Muscle layer of colon (tissue), 2 donors: ENCODE results near the gene SCRN2.

ENCODE experiments used
- H3K27ac ChIP-seq: one replicate; pipeline ENCODE4 v1.7.0; 2013; ENCODE audit warnings: low read depth, mild to moderate bottlenecking, low read length, moderate library complexity
- H3K27me3 ChIP-seq, 2 donors: one replicate each; pipeline ENCODE4 v1.7.0; 2013; ENCODE audit warnings: low read length in 2 of 2, mild to moderate bottlenecking in 2 of 2; ENCODE audit not compliant: insufficient read depth in 2 of 2, control insufficient read depth in 1 of 2
- H3K36me3 ChIP-seq: one replicate; pipeline ENCODE4 v1.7.0; 2013; ENCODE audit warnings: mild to moderate bottlenecking, low read length; ENCODE audit not compliant: insufficient read depth
- H3K4me1 ChIP-seq: one replicate; pipeline ENCODE4 v1.7.0; 2013; ENCODE audit warnings: mild to moderate bottlenecking, low read length; ENCODE audit not compliant: insufficient read depth
- H3K4me3 ChIP-seq, 2 donors: one replicate each; pipeline ENCODE4 v1.7.0; 2013; ENCODE audit warnings: low read length in 2 of 2, low read depth in 1 of 2, mild to moderate bottlenecking in 1 of 2, moderate library complexity in 1 of 2
- H3K9ac ChIP-seq: one replicate; pipeline ENCODE4 v1.7.0; 2013; ENCODE audit warnings: low read length
- H3K9me3 ChIP-seq: one replicate; pipeline ENCODE4 v1.7.0; 2013; ENCODE audit warnings: mild to moderate bottlenecking, low read length
- donor health status: abdominal sarcoma.
- donor health status: Adenocarcinoma of cecum.

The SCRN2 gene

GRCh38 chr17:47815106-47815918 is 25.8 kb downstream of the SCRN2 start:
- no peaks in the 10 kb centered on the region for H3K27me3 ChIP-seq
- H3K9me3 ChIP-seq = no peaks in the 10 kb centered on the region
- H3K36me3 ChIP-seq = peaks cover 26% of the 10 kb centered on the region
- H3K4me3 ChIP-seq = no peak overlapping the region
- H3K4me1 ChIP-seq = peaks cover 2% of the 10 kb centered on the region
- no peak overlapping the region for H3K9ac ChIP-seq
- no peak overlapping the region for H3K27ac ChIP-seq

- no peak overlapping the region for H3K4me3 ChIP-seq
- no peak overlapping the region for H3K9ac ChIP-seq
- H3K36me3 ChIP-seq = peaks cover 32% of the 10 kb centered on the region
- H3K27ac ChIP-seq = no peak overlapping the region
- no peaks in the 10 kb centered on the region for H3K27me3 ChIP-seq
- H3K9me3 ChIP-seq = no peaks in the 10 kb centered on the region
- no peaks in the 10 kb centered on the region for H3K4me1 ChIP-seq
These were observed 27.5 kb downstream of the SCRN2 start for GRCh38 chr17:47813512-47814031.

GRCh38 chr17:47813077-47813476 is 28.0 kb downstream of the SCRN2 start:
- Histone ChIP-seq H3K27ac (no peak overlapping the region), H3K36me3 (peaks cover 36% of the 10 kb centered on the region), H3K4me1 (no peaks in the 10 kb centered on the region), H3K4me3 (no peak overlapping the region), H3K9me3 (no peaks in the 10 kb centered on the region), H3K27me3 (no peaks in the 10 kb centered on the region), H3K9ac (no peak overlapping the region)

- Histone ChIP-seq H3K27me3 (no peaks in the 10 kb centered on the region), H3K4me1 (no peaks in the 10 kb centered on the region), H3K9ac (no peak overlapping the region), H3K27ac (no peak overlapping the region), H3K4me3 (no peak overlapping the region), H3K36me3 (peaks cover 42% of the 10 kb centered on the region), H3K9me3 (no peaks in the 10 kb centered on the region)
These were observed 28.7 kb downstream of the SCRN2 start for GRCh38 chr17:47812146-47812920.

- Histone ChIP-seq H3K4me3 (no peak overlapping the region), H3K4me1 (no peaks in the 10 kb centered on the region), H3K9me3 (no peaks in the 10 kb centered on the region), H3K9ac (no peak overlapping the region), H3K27me3 (no peaks in the 10 kb centered on the region), H3K27ac (no peak overlapping the region), H3K36me3 (peaks cover 38% of the 10 kb centered on the region)
These were observed 29.4 kb downstream of the SCRN2 start for GRCh38 chr17:47811709-47812108.

- H3K9me3 ChIP-seq = no peaks in the 10 kb centered on the region
- H3K27ac ChIP-seq = no peak overlapping the region
- no peaks in the 10 kb centered on the region for H3K27me3 ChIP-seq
- H3K9ac ChIP-seq = no peak overlapping the region
- peaks cover 34% of the 10 kb centered on the region for H3K36me3 ChIP-seq
- H3K4me3 ChIP-seq = no peak overlapping the region
- H3K4me1 ChIP-seq = no peaks in the 10 kb centered on the region
These were observed 30.0 kb downstream of the SCRN2 start for GRCh38 chr17:47810901-47811635.

- no peak overlapping the region for H3K27ac ChIP-seq
- no peak overlapping the region for H3K9ac ChIP-seq
- peaks cover 34% of the 10 kb centered on the region for H3K36me3 ChIP-seq
These were observed 30.8 kb downstream of the SCRN2 start for GRCh38 chr17:47810200-47810821.

GRCh38 chr17:47808830-47809480 is 32.1 kb downstream of the SCRN2 start:
- Histone ChIP-seq H3K9me3 (no peaks in the 10 kb centered on the region), H3K4me3 (no peak overlapping the region), H3K27ac (no peak overlapping the region), H3K9ac (no peak overlapping the region), H3K27me3 (no peaks in the 10 kb centered on the region), H3K4me1 (no peaks in the 10 kb centered on the region), H3K36me3 (peaks cover 34% of the 10 kb centered on the region)

More at GRCh38 chr17:47810200-47810821, 30.8 kb downstream of the SCRN2 start:
- no peaks in the 10 kb centered on the region for H3K27me3 ChIP-seq
- no peaks in the 10 kb centered on the region for H3K9me3 ChIP-seq
- H3K4me1 ChIP-seq = no peaks in the 10 kb centered on the region
- H3K4me3 ChIP-seq = no peak overlapping the region

- Histone ChIP-seq H3K27me3 (no peaks in the 10 kb centered on the region), H3K9ac (no peak overlapping the region), H3K9me3 (no peaks in the 10 kb centered on the region), H3K36me3 (peaks cover 34% of the 10 kb centered on the region), H3K27ac (no peak overlapping the region), H3K4me3 (no peak overlapping the region), H3K4me1 (no peaks in the 10 kb centered on the region)
These were observed 32.8 kb downstream of the SCRN2 start for GRCh38 chr17:47808036-47808829.

- Histone ChIP-seq H3K27me3 (no peaks in the 10 kb centered on the region), H3K36me3 (peaks cover 34% of the 10 kb centered on the region), H3K9ac (no peak overlapping the region), H3K9me3 (no peaks in the 10 kb centered on the region), H3K4me1 (no peaks in the 10 kb centered on the region), H3K4me3 (no peak overlapping the region), H3K27ac (no peak overlapping the region)
These were observed 33.7 kb downstream of the SCRN2 start for GRCh38 chr17:47807421-47807820.
